Measurements from ENCODE around the gene RAB44.

- no peak for TF ChIP-seq CTCF (IDR thresholded peaks at IDR 0.05)
- no peak for TF ChIP-seq POLR2AphosphoS5 (IDR thresholded peaks at IDR 0.05)
Measured at GRCh38 chr6:36728289-36729160, 30.9 kb downstream of the RAB44 start.
